Stimulated activated CD4-positive, alpha-beta T cell treated with anti-CD3 and anti-CD28 coated beads, Interleukin-4, amount 100 ng/mL, for 48 hours (primary cell): ENCODE results near the gene NSA2.
"Not testable (repeated sequence)": the region's sequence is repeated elsewhere in the genome, so short reads cannot be mapped to it uniquely, and the experiment has no call there.

ENCODE experiments used
- DNase-seq, 2 donors: peaks; one replicate each; pipeline ENCODE4 v3.0.0-alpha.2; 2020; ENCODE audit warnings: low read depth in 2 of 2

NSA2 gene

GRCh38 chr5:74766849-74767578, at the start of gene NSA2, which contains the start of gene GFM2:
NSA2 (plus strand) TSS chr5:74767249; CDS start chr5:74767361, 112 bp downstream.
GFM2 (minus strand) TSS chr5:74767117; CDS start chr5:74763742, 3,375 bp downstream.
- peak; percentile 87 to 91 for DNase-seq

DNA sequence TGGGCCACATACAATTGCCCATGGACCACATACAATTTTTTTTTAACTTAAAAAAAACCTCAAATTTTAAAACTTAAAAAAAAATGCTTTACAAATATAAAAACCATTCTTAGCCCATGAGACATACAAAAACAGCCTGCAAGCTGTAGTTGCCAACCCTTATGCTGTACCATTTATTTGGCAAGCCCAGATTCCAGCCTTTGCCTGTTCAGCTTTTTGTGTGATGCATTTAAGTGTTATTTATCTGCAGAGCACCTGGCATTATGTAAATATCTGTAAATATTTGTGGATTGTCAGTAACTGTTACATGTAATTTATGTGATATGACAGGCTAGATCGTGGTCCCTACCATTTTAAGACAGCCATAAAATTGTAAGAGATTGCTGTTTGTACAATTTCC, 49.5 kb upstream of the NSA2 start:
- DNase-seq = no peak

DNA sequence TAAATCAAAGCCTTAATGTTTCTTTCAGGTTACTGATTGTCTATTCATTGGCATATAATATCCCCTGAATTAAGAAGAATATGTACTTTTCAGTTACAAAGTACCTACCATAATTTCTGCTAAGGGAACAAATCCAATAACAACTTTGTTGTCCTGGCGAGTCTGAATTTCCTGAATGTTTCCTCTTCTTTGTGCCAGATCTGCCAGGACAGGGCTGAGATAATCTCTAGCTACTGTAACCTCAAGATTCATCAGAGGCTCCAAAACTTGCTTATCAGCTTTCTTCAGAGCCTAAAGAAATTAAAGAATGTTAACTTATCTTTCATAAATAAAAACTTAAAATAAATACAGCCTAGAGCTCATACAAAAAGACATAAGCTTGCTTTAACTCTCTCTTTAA, 44.8 kb upstream of the NSA2 start:
- DNase-seq = no peak

DNA sequence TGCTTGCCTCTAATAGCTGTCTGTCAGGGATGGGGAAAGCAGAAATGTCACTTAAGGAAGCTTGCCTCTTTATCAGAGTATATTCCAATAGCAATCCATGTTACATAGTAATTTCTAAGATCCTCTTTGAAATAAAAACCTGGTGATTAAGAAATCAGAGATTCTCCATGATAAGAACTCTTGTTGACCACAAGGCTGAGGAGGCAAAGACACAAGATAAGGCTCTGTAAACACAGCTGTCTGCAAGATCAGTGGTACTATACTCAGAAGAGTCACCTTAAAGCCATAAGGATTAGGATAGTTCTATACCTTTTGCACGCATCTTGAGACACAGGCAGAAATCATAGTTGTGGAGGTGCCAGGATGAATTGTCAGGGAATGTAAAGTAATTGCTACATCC, 41.7 kb upstream of the NSA2 start:
- no peak for DNase-seq

DNA sequence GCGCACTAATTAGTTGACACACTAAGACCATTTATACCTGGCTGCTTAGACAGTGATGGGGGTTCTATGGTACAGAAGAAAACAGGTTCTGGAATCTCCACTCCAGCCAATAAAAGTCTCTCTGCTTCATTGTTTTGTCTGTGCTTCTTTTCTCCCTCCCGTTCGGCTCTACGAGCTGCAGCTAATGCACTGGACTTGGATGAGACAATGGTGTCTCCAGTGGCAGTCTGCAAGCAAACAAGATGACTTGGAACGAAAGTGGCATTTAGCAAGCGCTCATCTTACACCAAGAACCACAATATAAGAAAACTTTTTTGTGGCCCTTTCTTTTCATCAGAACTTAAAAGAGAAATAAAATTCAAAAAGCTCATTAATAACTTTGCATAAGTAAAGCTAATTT, 30.3 kb upstream of the NSA2 start:
- DNase-seq = no peak

DNA sequence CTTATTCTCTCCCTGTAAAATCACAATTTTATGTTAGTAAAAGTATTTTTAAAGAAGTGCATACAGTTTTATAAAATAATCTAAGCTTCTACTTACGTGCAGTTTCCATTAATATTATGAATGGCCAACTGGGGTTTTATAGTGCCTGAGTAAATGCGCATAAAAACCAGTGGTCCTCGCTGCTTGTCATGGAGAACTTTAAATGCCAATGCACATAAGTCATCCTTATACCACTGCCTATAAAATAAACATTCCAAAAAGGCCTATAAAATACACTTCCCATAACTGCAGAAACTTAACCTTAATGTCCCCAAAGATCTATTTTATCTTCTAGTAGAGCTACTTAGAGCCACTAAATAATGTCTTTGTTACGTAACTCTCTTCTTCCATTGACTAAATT, 28.6 kb upstream of the NSA2 start:
- no peak for DNase-seq

GRCh38 chr5:74748742-74749141, 18.3 kb upstream of the NSA2 start:
- DNase-seq = not testable (repeated sequence)

GRCh38 chr5:74761241-74761640, 5.8 kb upstream of the NSA2 start:
- no peak for DNase-seq

GRCh38 chr5:74762599-74762998, 4.5 kb upstream of the NSA2 start:
- peak in 1 of 2 donors; percentile 22 for DNase-seq

- no peak for DNase-seq
These were observed 3.5 kb upstream of the NSA2 start for GRCh38 chr5:74763504-74763903.

DNA sequence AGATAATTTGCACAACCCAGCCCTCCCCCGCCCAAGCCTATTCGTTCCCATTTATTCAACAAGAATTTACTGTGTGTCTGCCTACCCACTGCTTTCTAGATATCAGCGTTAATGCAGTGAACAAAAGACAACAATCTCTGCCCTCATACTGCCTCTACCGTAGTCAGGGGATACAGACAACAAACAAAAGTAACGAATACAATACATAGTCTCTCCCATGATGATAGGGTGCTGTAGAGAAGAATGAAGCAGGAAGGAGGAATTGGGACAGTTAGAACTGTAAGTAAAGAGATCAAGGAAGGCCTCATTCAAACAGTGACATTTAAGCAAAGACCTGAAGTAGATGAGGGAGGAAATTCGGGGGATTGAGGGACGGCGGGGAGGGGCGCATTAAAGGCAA, 1.8 kb upstream of the NSA2 start:
- DNase-seq = no peak

GRCh38 chr5:74765929-74766328, 1.1 kb upstream of the NSA2 start:
- no peak for DNase-seq

GRCh38 chr5:74766418-74766848, 616 bp upstream of the NSA2 start:
- DNase-seq = no peak

GRCh38 chr5:74767579-74767913, 497 bp downstream of the NSA2 start:
- no peak for DNase-seq

- no peak for DNase-seq
These were observed 5.3 kb downstream of the NSA2 start for GRCh38 chr5:74772359-74772758.

GRCh38 chr5:74778609-74779008, 11.6 kb downstream of the NSA2 start:
- DNase-seq = no peak

GRCh38 chr5:74786851-74787250, 19.8 kb downstream of the NSA2 start:
- no peak for DNase-seq

DNA sequence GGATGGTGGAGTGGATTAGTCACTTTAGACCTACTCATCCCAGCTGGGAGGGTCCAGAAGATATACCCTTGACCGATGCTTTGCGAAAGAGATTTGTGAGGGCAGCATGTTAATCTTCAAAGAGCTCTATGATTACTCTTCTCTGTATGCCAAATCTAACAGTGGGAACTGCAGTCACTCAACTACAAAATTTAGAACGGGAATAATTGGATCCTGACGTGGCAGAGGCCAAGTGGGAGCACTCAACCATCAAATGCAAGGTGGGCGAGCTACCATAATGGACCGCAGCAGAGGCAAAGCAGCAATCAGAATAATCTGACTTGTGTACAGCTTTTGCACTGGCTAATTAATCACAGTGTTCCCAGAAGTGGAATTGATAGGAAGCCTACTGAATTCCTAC, 20.4 kb downstream of the NSA2 start:
- no peak for DNase-seq

DNA sequence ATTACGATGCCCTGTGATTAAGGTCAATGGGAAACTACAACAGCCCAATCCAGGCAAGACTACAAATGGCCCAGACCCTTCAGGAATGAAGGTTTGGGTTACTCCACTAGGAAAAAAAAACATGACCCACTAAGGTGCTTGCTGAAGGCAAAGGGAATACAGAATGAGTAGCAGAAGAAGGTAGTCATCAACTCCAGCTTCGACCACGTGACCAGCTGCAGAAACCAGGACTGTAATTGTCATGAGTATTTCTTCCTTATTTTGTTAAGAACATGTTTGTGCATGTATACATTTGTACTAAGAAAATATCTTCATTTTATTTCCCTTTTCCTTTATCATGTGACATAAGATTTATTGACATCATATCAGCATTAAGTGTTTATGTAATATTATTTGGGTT, 24.6 kb downstream of the NSA2 start:
- DNase-seq = not testable (repeated sequence)

- no peak for DNase-seq
These were observed 32.2 kb downstream of the NSA2 start for GRCh38 chr5:74798977-74799911.

DNA sequence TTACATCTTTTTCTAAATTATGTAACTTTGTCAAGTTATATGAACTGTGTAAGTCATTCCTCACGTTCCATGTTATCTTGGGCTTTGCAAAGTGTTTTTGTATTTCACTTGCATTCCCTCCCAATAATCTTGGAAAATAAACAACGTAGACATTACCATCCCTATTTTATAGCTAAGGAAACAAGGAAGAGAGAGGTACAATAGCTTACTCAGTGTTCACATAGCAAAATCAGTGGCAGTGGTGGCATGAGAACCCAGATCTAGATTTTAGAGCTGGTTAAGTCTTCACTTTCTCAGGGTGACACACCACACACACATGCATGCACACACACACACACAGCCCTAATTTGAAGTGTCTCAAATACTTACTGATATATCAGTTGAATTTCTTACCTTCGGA, 34.1 kb downstream of the NSA2 start:
- DNase-seq = no peak

DNA sequence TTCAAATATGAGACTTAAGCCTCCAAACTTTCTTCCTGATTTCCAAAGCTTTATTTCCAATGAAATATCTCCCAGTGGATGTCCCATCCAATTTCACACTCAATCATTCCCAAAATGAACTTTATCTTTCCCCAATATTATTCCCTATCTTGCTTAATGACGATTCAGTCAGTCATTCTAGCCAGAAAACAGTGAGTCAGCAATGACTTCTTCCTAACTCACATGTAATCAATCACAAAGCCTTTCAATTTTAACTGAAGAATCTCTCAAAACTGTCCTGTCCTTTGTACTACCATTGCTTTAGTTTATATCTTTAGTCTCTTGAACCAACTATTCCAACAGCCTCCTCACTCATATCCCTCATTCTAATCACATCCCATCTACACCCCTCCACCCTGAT, 34.9 kb downstream of the NSA2 start:
- no peak for DNase-seq

DNA sequence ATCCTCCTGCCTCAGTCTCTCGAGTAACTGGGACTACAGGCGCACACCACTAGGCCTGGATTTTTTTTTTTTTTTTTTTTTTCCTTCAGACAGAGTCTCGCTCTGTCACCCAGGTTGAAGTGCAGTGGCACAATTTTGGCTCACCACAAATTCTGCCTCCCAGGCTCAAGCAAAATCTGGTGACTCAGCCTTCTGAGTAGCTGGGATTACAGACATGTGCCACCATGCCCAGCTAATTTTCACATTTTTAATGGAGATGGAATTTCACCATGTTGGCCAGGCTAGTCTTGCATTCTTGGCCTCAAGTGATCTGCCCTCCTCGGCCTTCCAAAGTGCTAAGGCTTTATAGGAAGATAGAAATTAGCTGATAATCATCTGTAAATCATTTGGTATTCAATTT, 43.9 kb downstream of the NSA2 start:
- no peak for DNase-seq
